ENCODE measurements around the gene CREB5.
"Not testable (repeated sequence)": the region's sequence is repeated elsewhere in the genome, so short reads cannot be mapped to it uniquely, and the experiment has no call there.

Gene CREB5

DNA sequence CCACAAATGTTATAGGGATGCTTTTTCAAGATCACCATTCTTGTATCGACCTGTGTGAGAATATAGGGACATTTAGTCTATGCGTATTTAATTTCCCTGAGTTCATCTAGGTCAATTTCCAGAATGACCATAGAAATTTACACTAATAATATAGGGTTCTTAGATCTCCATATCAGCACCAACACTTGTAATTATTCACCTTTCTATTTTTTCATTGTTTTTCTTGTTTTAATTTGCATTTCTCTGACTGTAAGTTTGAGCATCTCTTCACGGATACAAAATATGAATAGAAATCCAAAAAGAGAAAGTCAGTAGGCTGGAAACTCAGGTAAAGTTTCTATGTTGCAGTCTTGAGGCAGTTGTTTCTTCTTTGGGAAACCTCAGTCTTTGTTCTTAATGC is 134.8 kb downstream of the CREB5 start:
- no peak for DNase-seq (ENCODE audit: low read depth, low spot score)

DNA sequence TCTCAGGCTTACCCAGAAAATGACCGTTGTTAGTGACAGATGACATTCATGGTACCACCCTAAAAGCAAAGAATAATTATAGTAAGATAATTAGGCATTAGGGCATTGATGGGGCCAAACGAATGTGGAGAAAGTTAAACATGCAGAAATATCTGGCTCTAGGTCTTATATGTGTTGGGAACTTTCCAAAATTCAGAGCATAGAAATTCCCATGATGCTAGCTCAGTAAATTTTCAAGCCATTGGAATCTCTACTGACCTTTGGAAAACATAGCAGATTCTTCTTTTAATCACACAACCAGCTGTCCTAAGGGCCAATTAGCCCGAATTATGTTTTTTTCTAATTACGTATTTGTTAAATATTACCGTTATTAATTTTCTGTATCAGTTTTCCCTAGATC is 136.1 kb downstream of the CREB5 start:
- no peak for DNase-seq (ENCODE audit: low read depth, low spot score)

DNA sequence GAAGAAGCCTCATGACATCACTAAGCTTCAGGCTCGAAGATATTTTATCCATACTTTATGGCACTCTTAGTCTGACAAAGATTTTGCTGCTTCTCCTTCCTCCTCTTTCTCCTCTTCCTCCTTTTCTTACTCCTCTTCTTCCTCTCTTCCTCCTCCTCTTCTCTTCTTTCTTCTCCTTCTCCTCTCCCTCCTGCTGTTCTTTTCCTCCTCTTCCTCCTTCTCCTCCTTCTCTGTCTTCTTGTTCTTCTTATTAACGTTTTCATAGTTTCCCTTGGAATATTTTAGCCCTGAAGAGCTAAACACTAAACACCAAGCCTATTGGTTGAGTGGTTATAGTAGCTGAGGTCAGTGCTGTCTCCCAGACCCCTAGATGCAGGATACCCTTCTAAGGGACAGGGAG is 137.7 kb downstream of the CREB5 start:
- DNase-seq (ENCODE audit: low read depth, low spot score): no peak

DNA sequence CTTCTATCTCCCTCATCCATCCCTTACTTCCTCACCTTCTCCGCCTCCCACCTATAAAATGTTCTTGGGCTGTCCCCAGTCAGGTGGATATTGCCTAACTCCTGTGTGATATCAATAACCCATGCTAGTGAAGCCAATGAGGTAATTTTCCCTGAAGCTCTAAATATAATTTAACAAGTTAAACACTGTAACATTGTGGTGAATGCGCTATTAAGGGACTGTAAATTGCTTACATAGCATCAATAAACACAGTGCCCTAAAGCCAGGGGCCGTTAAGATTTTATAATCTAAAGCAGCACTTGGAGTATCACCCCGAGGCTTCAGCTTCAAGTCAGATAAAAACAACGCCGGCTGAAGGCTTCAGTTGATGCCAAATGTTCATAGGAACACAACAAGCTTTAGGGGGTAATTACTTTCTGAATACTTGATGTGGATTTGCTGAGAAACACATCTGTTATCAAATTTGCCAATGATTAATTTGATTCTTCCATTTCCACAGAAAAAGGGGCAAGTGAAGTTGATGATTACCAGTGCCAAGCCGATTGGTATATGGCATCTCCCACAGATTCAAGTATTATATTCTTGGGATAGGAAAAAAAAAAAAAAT is 138.4 kb downstream of the CREB5 start:
- DNase-seq (ENCODE audit: low read depth, low spot score): no peak

DNA sequence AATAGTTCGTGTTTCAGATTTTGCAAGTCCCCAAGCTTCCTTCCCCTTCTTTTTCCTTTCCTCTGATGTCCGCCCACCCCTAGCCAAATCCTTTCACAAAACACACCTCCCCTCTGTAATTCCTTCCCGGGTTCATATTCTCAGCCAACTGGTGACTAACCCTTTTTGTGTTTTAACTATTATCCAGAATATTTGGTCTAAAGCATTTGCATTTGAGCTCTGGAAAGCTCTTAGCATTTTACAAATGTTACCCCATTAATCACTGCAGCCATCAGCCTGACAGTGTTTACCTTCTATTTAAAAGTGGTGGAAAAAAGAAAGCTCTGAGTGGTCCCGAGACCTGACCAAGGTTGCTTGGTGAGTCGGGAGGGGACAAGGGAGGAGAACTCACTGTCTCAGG is 139.0 kb downstream of the CREB5 start:
- DNase-seq (ENCODE audit: low read depth, low spot score): no peak

DNA sequence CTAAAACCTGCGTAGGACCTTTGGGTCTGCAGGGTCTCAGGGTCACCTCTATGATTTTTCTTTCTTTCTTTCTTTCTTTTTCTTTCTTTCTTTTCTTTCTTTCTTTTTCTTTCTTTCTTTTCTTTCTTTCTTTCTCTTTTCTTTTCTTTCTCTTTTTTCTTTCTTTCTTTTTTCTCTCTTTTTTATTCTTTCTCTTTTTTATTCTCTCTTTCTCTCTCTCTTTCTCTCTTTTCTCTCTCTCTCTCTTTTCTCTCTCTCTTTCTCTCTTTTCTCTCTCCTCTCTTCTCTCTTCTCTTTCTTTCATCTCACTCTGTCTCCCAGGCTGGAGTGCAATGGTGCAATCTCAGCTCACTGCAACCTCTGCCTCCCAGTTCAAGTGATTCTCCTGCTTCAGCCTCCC is 139.4 kb downstream of the CREB5 start:
- DNase-seq (ENCODE audit: low read depth, low spot score): not testable (repeated sequence)

DNA sequence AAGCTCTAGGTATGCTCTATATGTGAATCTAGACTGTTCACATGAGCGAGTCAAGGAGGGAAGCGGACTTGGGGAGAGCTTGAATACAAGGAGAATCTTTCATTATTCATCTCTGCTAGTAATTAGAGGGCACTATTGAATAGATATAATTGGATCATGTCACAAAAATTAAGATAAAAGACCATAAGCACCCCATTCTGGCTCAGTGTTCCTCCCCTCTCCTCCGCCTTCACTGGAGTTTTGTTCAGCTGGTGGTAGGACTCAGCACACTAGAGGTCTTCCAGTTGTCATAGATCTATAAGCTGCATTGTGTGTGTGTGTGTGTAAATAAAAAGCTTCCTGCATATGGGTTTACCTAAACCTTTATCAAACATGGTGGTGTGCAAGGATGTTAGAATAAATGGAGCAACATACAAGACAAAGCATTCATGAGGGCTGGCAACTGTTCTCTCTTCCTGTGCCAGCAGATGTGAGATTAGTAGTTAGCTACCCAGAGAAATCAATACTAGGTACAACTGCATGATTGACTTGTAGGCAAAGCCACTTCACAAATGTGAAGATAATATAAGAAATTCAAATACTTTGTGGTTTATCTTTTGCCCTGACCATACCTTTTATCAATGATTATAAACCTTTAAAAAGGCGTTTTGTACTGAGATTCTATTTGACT is 142.6 kb downstream of the CREB5 start:
- no peak for DNase-seq (ENCODE audit: low read depth, low spot score)

DNA sequence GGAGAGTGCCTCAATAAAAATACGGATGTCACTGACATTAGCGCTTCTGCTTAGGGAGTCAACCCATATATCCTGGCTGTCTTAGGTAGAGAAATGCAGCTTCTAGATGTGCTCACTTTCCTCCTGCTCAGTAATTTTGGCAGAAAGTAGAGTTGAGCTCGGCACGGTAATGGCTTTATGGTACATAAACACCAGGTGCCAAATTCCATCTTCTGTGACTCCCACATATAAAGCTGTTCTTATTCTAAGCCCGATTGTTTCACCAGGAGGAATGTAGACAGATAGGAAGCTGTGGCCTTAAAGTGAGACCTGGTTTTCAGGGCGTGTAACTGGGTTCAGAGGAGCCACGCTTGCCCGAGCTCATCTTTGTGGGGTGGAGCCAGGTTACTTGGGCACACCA is 143.7 kb downstream of the CREB5 start:
- DNase-seq (ENCODE audit: low read depth, low spot score): no peak

DNA sequence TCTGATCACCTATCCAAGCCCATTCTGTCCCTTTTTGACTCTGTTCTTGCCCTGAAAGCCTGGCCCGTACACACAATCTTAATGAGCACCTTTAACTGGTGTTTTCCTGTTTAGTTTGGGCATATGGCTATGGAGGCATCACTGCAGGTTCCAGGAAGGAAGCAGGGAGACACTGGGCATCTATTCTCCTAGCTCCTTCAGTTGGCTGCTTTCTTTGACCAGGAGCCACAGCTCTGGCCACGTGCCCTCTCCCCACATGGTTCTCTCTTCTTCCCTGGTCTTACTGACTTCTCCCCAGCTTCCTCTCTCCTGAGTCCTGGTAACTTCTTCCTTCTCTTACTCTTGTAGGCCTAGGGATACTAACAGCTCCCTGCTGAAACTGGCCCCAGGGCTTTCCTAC is 144.4 kb downstream of the CREB5 start:
- DNase-seq (ENCODE audit: low read depth, low spot score): no peak

DNA sequence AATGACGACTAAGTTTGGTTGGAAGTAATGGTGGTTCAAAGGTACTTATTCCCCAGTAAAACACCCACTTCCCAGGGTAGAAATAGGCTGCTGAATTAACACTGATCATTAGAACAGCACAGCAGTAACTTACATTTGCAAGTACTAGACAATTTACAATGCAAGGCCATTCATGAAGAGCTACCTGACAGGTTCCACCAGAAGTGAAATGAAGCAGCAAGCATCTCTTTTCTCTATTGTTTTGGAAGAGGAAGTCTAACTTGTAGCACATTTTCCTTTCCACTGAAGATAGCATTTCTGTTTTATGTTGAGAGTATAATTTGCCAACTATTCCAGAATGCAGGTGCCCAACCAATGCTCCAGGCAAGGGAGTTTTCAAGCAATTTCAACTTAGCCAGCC is 145.9 kb downstream of the CREB5 start:
- no peak for DNase-seq (ENCODE audit: low read depth, low spot score)

DNA sequence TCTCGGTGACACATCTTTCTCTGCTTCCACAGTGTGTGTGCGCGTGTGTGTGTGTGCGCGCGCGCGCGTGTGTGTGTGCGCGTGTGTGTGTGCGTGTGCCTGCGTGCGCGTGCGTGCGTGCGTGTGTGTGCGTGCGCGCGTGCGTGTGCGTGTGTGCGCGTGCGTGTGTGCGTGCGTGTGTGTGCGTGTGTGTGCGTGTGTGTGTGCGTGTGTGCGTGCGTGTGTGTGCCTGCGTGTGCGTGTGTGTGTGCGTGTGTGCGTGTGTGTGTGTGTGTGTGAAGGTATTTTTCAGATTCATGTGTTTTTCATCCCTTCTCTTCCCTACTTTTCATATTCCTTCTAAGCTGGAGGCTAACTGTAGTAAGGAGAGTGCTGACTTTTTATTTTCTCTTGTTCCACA is 148.4 kb downstream of the CREB5 start:
- DNase-seq (ENCODE audit: low read depth, low spot score): no peak

DNA sequence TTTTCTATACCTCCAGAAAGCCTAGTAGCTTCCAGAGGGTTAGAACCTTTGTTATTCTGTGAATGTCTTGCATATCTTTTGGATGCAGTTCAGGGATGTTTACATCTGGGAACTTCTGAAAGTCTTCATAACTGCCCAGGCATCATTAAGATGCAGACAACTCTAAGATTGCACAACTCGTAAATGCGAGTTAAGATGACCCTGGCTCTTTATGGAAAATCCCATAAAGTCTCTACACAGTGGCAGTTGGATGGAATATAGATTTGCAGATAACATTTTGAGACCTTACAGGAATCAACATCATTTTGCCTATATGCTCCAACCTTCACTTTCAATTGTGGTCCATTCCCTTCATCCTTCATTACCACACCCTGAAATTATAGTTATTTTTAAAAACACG is 151.7 kb downstream of the CREB5 start:
- DNase-seq (ENCODE audit: low read depth, low spot score): no peak

DNA sequence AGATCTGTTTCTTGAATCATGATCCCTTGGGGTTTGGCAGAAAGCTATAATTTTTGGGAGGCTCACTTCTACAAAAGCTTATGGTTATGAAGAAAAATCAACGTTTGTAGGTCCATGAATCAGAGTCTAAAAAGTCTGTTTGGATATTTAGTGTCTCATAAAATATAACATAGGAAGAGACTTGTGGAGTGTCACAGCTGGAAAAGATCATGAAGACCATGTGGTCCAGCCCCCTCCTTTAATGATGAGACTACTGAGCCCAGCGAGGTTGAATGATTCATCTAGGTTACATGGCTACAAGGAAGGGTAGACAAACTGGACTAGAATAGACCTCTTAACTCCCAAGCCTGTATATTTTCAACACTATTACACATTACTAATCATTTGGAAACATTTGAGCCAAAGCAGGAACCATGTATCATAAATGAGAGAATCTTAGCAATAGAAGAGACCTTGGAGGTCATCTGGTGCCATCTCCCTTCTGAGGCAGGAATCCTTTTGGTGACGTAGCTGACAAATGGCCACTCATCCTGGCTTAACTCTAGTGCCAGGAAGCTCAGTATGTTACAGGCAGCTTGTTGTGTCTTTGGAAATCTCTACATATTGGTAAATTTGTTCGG is 152.5 kb downstream of the CREB5 start:
- DNase-seq (ENCODE audit: low read depth, low spot score): no peak

DNA sequence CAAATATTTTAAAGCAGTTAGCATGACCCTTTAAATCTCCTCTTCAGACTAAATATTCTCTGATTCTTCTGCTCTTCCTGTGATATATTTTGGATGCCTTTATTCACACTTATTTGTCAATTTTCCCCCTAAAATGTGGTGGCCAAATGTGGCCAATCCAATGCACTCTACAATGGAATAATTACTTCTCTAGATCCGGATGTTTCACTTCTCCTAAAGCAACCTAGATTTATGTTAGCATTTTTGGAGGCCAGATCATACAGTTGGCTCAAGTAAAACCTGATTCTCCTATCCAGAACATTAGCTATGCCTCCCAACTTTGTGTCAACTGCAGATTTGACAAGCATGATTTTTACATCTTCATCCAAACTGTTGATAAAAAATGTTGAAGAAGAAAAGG is 153.7 kb downstream of the CREB5 start:
- DNase-seq (ENCODE audit: low read depth, low spot score): no peak

DNA sequence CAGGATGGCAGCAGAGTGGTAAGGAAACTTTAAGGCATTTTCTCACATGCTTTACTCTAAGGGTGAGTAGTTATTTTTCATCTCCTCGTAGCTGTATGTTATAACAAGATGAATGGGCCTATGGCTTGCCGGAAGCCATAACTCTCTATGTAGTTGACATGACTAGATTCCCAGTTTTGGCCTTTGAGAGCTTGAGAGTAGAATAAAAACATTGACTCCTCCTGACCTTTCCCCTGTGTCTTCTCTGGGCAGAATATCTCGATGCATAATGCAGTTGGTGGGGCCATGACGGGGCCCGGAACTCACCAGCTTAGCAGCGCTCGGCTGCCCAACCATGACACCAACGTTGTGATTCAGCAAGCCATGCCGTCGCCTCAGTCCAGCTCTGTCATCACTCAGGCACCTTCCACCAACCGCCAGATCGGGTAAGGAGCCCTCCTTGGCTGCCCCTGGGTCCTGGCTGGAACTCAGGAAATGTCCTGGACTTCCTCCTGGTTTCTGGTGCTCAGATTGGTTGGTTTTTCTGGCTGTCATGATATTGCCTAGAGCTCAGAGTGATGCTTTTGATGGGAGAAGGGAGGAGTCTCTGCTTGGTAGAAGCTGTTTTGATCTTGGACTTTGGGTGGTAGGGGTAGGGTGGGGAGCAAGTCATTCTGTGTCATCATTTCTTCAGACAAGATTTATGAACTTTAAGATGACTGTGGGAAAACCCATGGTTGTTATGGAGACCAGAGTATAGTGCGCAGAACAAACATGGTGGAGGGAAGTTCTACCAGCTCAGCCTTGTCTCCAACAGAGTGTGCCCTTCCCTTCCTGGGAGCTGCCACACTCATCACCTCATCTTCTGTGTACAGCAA is 158.0 kb downstream of the CREB5 start:
- DNase-seq (ENCODE audit: low read depth, low spot score): no peak

DNA sequence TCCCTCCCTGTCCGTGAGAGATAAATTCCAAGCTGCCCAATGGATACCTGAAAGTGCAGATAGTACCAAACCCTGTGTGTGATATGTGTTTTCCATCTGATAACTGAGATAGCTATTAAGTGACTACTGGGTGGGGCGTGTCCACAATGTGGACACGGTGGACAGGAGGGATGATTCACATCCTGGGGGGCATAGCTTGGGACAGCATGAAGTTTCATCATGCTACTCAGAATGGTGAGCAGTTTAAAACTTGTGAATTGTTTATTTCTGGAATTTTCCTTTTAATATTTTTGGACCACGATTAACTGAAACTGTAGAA is 158.6 kb downstream of the CREB5 start:
- no peak for DNase-seq (ENCODE audit: low read depth, low spot score)

DNA sequence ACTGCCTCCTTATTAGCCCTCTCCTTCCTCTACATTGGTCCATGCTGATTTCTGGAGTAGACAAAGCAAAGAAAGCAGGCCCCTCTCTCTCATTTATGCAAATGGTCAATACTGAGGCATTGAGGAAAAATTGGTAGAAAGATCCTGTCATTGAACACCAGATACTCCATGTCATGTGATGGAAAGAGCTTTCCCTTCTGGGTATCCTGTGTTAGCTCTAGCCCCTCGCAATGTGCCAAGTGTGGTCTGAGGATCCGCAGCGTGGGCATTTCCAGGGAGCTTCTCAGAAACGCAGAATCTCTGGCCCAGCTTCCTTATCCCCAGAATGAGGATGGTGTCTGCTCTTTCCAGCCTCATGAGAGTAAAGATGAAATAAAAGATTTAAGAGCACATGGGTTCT is 159.1 kb downstream of the CREB5 start:
- DNase-seq (ENCODE audit: low read depth, low spot score): no peak

DNA sequence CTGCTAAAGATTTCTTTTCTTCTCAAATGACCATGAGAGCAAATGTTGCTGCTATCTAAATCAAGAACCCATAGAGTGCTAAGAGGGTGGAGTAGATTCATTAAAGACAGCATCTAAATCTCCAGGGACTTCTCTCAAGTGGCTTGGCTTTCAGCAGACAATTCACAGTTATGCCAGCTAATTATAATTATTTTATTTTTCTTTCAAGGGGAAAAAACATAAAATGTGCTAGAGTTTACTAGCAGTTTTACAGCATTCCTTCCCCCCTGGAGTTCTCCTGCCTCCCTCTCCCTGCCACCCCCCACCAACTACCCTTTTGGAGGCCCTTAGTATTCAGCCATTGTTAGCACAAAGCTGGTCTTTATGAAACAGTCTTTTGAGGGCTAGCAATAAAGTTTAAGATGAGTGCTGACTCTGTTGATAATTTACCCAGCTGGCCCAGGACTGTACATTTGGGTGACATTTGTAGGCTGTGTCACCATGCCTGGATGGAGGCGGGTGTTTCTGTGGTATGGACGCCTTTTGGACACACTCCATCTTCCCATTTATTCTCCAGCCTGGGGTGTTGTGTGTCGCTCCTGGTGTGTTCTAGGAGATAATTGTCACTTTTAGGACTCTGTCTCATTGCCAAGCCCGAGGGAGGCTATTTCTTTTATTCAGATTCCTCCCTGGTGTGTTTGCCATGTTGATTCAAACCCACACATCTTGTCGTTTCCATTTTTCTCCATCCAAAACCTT is 160.2 kb downstream of the CREB5 start:
- no peak for DNase-seq (ENCODE audit: low read depth, low spot score)

DNA sequence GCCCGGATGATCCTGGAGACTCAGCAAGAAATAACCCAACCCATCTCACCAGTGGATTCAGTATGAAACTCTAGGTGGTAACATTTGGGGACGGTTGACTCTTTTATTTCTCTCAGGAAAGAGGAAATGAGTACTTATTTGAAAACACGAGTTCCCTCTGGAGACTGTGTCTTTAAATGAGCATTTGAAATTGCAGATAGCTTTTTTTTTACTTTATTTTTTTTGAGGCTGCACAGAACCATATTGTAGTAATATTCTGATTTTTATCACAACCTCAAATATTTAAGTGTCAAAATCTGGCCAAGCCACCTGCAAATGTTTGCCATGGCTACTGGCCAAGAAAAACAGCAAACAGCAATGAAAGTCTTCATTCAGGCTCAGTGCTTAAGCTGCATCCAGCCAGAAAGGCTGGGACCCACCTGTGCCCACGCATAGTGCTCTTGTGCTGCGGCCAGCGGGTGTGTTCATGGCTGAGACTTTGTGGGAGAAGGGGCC is 160.8 kb downstream of the CREB5 start:
- no peak for DNase-seq (ENCODE audit: low read depth, low spot score)

DNA sequence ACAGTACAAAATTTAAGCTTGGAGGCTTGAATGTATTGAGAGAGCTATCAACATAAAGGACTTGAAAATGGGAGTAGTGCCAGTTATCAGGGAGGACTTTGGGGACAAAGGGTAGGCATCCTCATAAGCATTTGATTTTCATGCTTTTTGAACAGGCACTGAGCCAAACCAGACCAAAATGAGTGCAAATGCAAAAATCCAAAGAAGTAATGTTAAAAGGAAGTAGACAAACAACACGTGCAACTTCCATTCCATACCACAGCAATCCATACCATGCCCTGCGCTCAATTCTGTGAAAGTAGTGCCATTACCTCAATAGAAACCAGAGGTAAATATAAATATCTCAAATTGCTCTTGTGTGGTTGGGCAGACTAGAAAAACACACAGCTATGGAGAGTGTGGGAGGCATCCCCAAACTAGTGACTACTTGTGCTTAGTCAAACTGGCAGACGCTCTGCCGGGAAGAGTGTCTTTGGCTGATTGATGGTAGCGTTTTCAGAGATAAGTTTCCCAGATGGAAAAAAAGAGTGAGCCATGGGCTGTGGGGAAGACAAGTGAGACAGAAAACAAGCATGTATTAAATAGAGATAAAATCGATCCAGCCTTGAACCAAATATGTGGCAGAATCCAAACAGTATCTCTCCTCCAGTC is 161.5 kb downstream of the CREB5 start:
- DNase-seq (ENCODE audit: low read depth, low spot score): no peak

DNA sequence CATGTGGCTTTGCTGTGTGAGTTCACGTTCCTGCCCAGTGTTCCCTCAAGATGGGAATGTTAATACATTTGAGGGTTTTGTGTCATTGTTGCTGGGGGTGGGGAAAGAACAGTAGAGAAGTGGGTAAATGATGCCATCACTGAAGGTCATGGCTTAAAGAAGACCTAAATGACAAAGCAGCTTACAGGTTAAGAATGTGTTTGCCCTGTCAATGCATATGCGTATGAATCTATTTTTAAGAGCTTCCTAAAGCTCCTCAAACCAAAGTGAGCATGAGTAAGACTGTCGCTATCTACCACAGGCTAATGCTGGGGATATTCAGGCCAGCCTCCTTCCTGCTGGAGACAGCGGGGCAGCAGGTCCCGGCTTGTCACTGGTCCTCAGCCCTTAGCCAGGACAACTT is 162.9 kb downstream of the CREB5 start:
- DNase-seq (ENCODE audit: low read depth, low spot score): no peak
